SK-N-SH (cell line): ENCODE data around the gene TMEM63C. TPM values are rescaled to one million over a fixed set of nuclear protein-coding genes. Genes with fewer than 3 reads are reported as not detected.

Source experiments
- CTCF ChIA-PET: fragments of 300-600, 350-600 bp; formaldehyde crosslinking; extraction: SDS; loops from one replicate; lab custom pipeline; 2021; lab: Yijun Ruan, JAX
- POLR2A ChIA-PET: fragments of 350-600 bp; sonication (Branson Sonifier 250); formaldehyde crosslinking; extraction: SDS; loops from one replicate; lab custom pipeline; 2020; ENCODE audit warnings: antibody characterized with exemption, inconsistent platforms; lab: Yijun Ruan, JAX
- DNase-seq: peaks from one replicate; pipeline ENCODE4 v3.0.0; 2012
- H2AFZ ChIP-seq: fragments of 200-600 bp; sonication (generic); 2 replicates; pipeline ENCODE4 v1.8.1; 2016; ENCODE audit warnings: antibody characterized with exemption, mild to moderate bottlenecking, low read depth
- H3F3A ChIP-seq: fragments of 200-600 bp; sonication (generic); replicated peaks from 2 replicates; pipeline ENCODE3; 2016; ENCODE audit warnings: antibody characterized with exemption, mild to moderate bottlenecking; ENCODE audit not compliant: insufficient read depth
- H3K27ac ChIP-seq, 2 experiments: fragments of 200-500 bp in 1 of 2; fragments of 200-600 bp in 1 of 2; sonication (Bioruptor generic) in 1 of 2; sonication (generic), shearing (Covaris generic) in 1 of 2; 2 replicates each; pipeline versions ENCODE4 v1.5.1 to v1.6.1; 2014 to 2016; ENCODE audit warnings: low read depth in 2 of 2, inconsistent platforms in 1 of 2, low read length in 1 of 2, mild to moderate bottlenecking in 1 of 2, mixed read lengths in 1 of 2
- H3K27me3 ChIP-seq: fragments of 200-600 bp; sonication (generic), shearing (Covaris generic); 2 replicates; pipeline ENCODE4 v1.6.1; 2016; ENCODE audit warnings: mixed run types; ENCODE audit not compliant: insufficient read depth
- H3K36me3 ChIP-seq, 2 experiments: fragments of 200-500 bp in 1 of 2; fragments of 200-600 bp in 1 of 2; sonication (Bioruptor generic) in 1 of 2; sonication (generic) in 1 of 2; replicated peaks in 1 of 2; 2 replicates each; pipeline versions ENCODE3 to v1.5.1; 2014 to 2016; ENCODE audit warnings: low read length in 1 of 2, mild to moderate bottlenecking in 1 of 2; ENCODE audit not compliant: insufficient read depth in 2 of 2, control insufficient read depth in 1 of 2
- H3K4me1 ChIP-seq, 2 experiments: fragments of 200-500 bp in 1 of 2; fragments of 200-600 bp in 1 of 2; sonication (Bioruptor generic) in 1 of 2; sonication (generic), shearing (Covaris generic) in 1 of 2; 2 replicates each; pipeline versions ENCODE4 v1.5.1 to v1.6.1; 2014 to 2016; ENCODE audit warnings: low read depth in 1 of 2, low read length in 1 of 2, mixed run types in 1 of 2; ENCODE audit not compliant: insufficient read depth in 2 of 2, control insufficient read depth in 1 of 2
- H3K4me2 ChIP-seq: fragments of 200-600 bp; sonication (generic), shearing (Covaris generic); 2 replicates; pipeline ENCODE4 v1.6.1; 2017; ENCODE audit warnings: mixed run types
- H3K4me3 ChIP-seq, 2 experiments: fragments of 200-500 bp in 1 of 2; fragments of 200-600 bp in 1 of 2; sonication (Bioruptor generic) in 1 of 2; sonication (generic), shearing (Covaris generic) in 1 of 2; 2 replicates each; pipeline versions ENCODE4 v1.5.1 to v1.8.1; 2014 to 2016; ENCODE audit warnings: low read depth in 2 of 2, inconsistent platforms in 1 of 2, low read length in 1 of 2, mild to moderate bottlenecking in 1 of 2, mixed read lengths in 1 of 2, moderate library complexity in 1 of 2
- H3K79me2 ChIP-seq: fragments of 200-600 bp; sonication (generic); 2 replicates; pipeline ENCODE4 v1.8.1; 2017; ENCODE audit warnings: mild to moderate bottlenecking; ENCODE audit not compliant: insufficient read depth
- H3K9ac ChIP-seq: fragments of 200-600 bp; sonication (generic); 2 replicates; pipeline ENCODE4 v1.6.1; 2017; ENCODE audit warnings: mixed run types
- H3K9me2 ChIP-seq: fragments of 200-600 bp; sonication (generic); 2 replicates; pipeline ENCODE4 v1.6.1; 2017; ENCODE audit warnings: mixed run types
- H3K9me3 ChIP-seq: fragments of 200-600 bp; sonication (generic); 2 replicates; pipeline ENCODE4 v1.6.1; 2017; ENCODE audit warnings: mixed run types, mild to moderate bottlenecking, moderate library complexity
- H4K20me1 ChIP-seq: fragments of 200-600 bp; sonication (generic); 2 replicates; pipeline ENCODE4 v1.6.1; 2017; ENCODE audit warnings: mild to moderate bottlenecking, mixed run types; ENCODE audit not compliant: insufficient read depth
- CHD2 ChIP-seq: fragments of 150-350 bp; IDR thresholded peaks from 2 replicates; pipeline ENCODE4 v1.6.1; 2018; ENCODE audit warnings: low read length; ENCODE audit not compliant: partially characterized antibody
- CTCF ChIP-seq: fragments of 200-600 bp; sonication (generic); IDR thresholded peaks from 2 replicates; pipeline ENCODE4 v1.6.1; 2017; ENCODE audit warnings: antibody characterized with exemption, mild to moderate bottlenecking, moderate library complexity
- ELF1 ChIP-seq: IDR thresholded peaks from 2 replicates; pipeline ENCODE4 v1.4.0; 2012
- EZH2phosphoT487 ChIP-seq: fragments of 200-600 bp; sonication (generic); IDR thresholded peaks from 2 replicates; pipeline ENCODE4 v1.6.1; 2017; ENCODE audit warnings: low read depth, mixed run types, mild to moderate bottlenecking, antibody characterized with exemption, moderate library complexity, borderline replicate concordance
- FOSL2 ChIP-seq: IDR thresholded peaks from 2 replicates; pipeline ENCODE4 v1.4.0; 2012; ENCODE audit warnings: low read depth, mild to moderate bottlenecking, moderate library complexity, borderline replicate concordance
- FOXJ3 ChIP-seq: sonication (generic); formaldehyde crosslinking; IDR thresholded peaks from 2 replicates; pipeline ENCODE4 v1.5.1; 2020; ENCODE audit warnings: mild to moderate bottlenecking, missing genetic modification reagents
- GABPA ChIP-seq: IDR thresholded peaks from 2 replicates; pipeline ENCODE4 v1.4.0; 2012; ENCODE audit warnings: low read depth, mild to moderate bottlenecking
- GATA2 ChIP-seq: sonication (generic); formaldehyde crosslinking; IDR thresholded peaks from 2 replicates; pipeline ENCODE4 v1.5.0; 2020; ENCODE audit warnings: mild to moderate bottlenecking, missing genetic modification reagents
- JUND ChIP-seq: IDR thresholded peaks from 2 replicates; pipeline ENCODE4 v1.4.0; 2012
- MAX ChIP-seq: IDR thresholded peaks from 2 replicates; pipeline ENCODE4 v1.4.0; 2012; ENCODE audit warnings: low read depth
- MEF2A ChIP-seq: IDR thresholded peaks from 2 replicates; pipeline ENCODE4 v1.4.0; 2012; ENCODE audit warnings: low read depth, borderline replicate concordance
- MXI1 ChIP-seq: IDR thresholded peaks from 2 replicates; pipeline ENCODE4 v1.6.1; 2012; ENCODE audit warnings: mild to moderate bottlenecking, low read depth, low read length, improper control_type of control experiment
- NRF1 ChIP-seq: IDR thresholded peaks from 2 replicates; pipeline ENCODE4 v1.6.1; 2012; ENCODE audit warnings: low read depth, mild to moderate bottlenecking, low read length
- PBX3 ChIP-seq: IDR thresholded peaks from 2 replicates; pipeline ENCODE4; 2012
- POLR2AphosphoS5 ChIP-seq: IDR thresholded peaks from 2 replicates; pipeline ENCODE4 v1.6.1; 2012; ENCODE audit warnings: low read depth, low read length
- RFX5 ChIP-seq: IDR thresholded peaks from 2 replicates; pipeline ENCODE4 v1.6.1; 2012; ENCODE audit warnings: mild to moderate bottlenecking, improper control_type of control experiment, low read length
- SIN3A ChIP-seq: IDR thresholded peaks from 2 replicates; pipeline ENCODE4 v1.6.1; 2012; ENCODE audit warnings: low read depth, mild to moderate bottlenecking, low read length, moderate library complexity, borderline replicate concordance
- TEAD4 ChIP-seq: IDR thresholded peaks from 2 replicates; pipeline ENCODE4 v1.4.0; 2012; ENCODE audit warnings: mild to moderate bottlenecking, borderline replicate concordance; ENCODE audit not compliant: insufficient read depth
- USF1 ChIP-seq: IDR thresholded peaks from 2 replicates; pipeline ENCODE4 v1.4.0; 2012; ENCODE audit warnings: low read depth, borderline replicate concordance
- USF2 ChIP-seq: fragments of 150-350 bp; IDR thresholded peaks from 2 replicates; pipeline ENCODE4 v1.6.1; 2017; ENCODE audit warnings: antibody characterized with exemption, low read length, low read depth, borderline replicate concordance
- ZBTB33 ChIP-seq: IDR thresholded peaks from 2 replicates; pipeline ENCODE4 v1.4.0; 2012; ENCODE audit warnings: low read depth, borderline replicate concordance
- WGBS: methylation state at CpG from one replicate; pipeline ENCODE4 v1.1.6; 2017; ENCODE audit warnings: low lambda C conversion rate; 5-methylcytosine and 5-hydroxymethylcytosine counted together
- polyA plus RNA-seq, 3 experiments: library from polyadenylated mRNA; depleted of rRNA; stranded (reverse); fragments of >200 nt; gene quantifications; 2 replicates each; pipeline ENCODE4 v1.2.3, GENCODE V29; 2012

Gene TMEM63C
- polyA plus RNA-seq, 1 of the 3 experiments (the other 2 are of a cell fraction) = 0.25 TPM

GRCh38 chr14:77214216-77214615, 32.6 kb downstream of the TMEM63C start (continued):
- TF ChIP-seq JUND (no peak), GATA2 (no peak), ELF1 (no peak), SIN3A (no peak), FOSL2 (no peak), FOXJ3 (no peak), MXI1 (no peak)

GRCh38 chr14:77217551-77217950, 36.0 kb downstream of the TMEM63C start:
- CTCF ChIA-PET = interaction anchor here (0.6 to 2.6 kb wide), 3 partner anchors 67 to 98 kb away, joined by 3 to 7 read pairs (median 4); no protein-coding TSS in a partner anchor
- no peaks in the 10 kb centered on the region for H3K36me3 ChIP-seq
- no peak overlapping the region for H3K4me3 ChIP-seq
- no peak overlapping the region for H3K27ac ChIP-seq
- H3K27me3 ChIP-seq = no peaks in the 10 kb centered on the region
- H3K79me2 ChIP-seq = no peaks in the 10 kb centered on the region
- no peak overlapping the region for H2AFZ ChIP-seq
- POLR2A ChIA-PET = no interaction called here
- H3K4me1 ChIP-seq = peaks cover 0 to 9% of the 10 kb centered on the region in 2 experiments; a peak in 1 of 4 replicates
- no peak overlapping the region for H3K4me2 ChIP-seq
- no peak overlapping the region for H3K9ac ChIP-seq
- H4K20me1 ChIP-seq = no peaks in the 10 kb centered on the region
- no peaks in the 10 kb centered on the region for H3K9me2 ChIP-seq
- TF ChIP-seq FOXJ3 (no peak), GABPA (no peak), MAX (no peak), FOSL2 (no peak), EZH2phosphoT487 (no peak), SIN3A (no peak), MEF2A (no peak), CHD2 (no peak), TEAD4 (no peak), JUND (no peak), POLR2AphosphoS5 (no peak), PBX3 (no peak), NRF1 (no peak), ZBTB33 (no peak), USF1 (no peak), CTCF (no peak), RFX5 (no peak), USF2 (no peak)
- no peaks in the 10 kb centered on the region for H3K9me3 ChIP-seq
- DNase-seq = no peak
- H3F3A ChIP-seq = no peaks in the 10 kb centered on the region
- 53% methylated on average over 3 of the region's 3 CpGs for WGBS
